CD14-positive monocyte (primary cell): ENCODE measurements around the gene FAM174B. TPM values are rescaled to one million over a fixed set of nuclear protein-coding genes. Genes with fewer than 3 reads are reported as not detected.

ENCODE experiments used
- DNase-seq, 3 donors: peaks; one replicate each; pipeline ENCODE4 v3.0.0-alpha.2; 2011 to 2022
- H2AFZ ChIP-seq: 2 replicates; pipeline ENCODE4 v1.6.0; 2012; ENCODE audit warnings: mild to moderate bottlenecking, low read depth, low read length, inconsistent platforms; ENCODE audit not compliant: insufficient read depth, poor library complexity, severe bottlenecking
- H3K27ac ChIP-seq, 2 donors: 1 replicate in 1 of 2; 2 replicates in 1 of 2; pipeline ENCODE4 v1.5.1; 2012 to 2013; ENCODE audit warnings: low read length in 2 of 2, control low read depth in 1 of 2, inconsistent platforms in 1 of 2, low read depth in 1 of 2, mild to moderate bottlenecking in 1 of 2
- H3K27me3 ChIP-seq, 2 donors: one replicate each; pipeline versions ENCODE4 v1.6.0 to v1.6.1; 2011 to 2013; ENCODE audit warnings: low read length in 2 of 2; ENCODE audit not compliant: control insufficient read depth in 2 of 2, insufficient read depth in 2 of 2
- H3K36me3 ChIP-seq, 2 donors: replicated peaks in 1 of 2; 1 replicate in 1 of 2; 2 replicates in 1 of 2; pipeline versions ENCODE4 v1.5.1 to v1.6.1; 2012 to 2013; ENCODE audit warnings: low read length in 2 of 2, control low read depth in 1 of 2, inconsistent platforms in 1 of 2, mild to moderate bottlenecking in 1 of 2; ENCODE audit not compliant: insufficient read depth in 2 of 2, control insufficient read depth in 1 of 2
- H3K4me1 ChIP-seq, 2 donors: 1 replicate in 1 of 2; 2 replicates in 1 of 2; pipeline versions ENCODE4 v1.5.1 to v1.6.1; 2012 to 2013; ENCODE audit warnings: low read length in 2 of 2, control low read depth in 1 of 2, inconsistent platforms in 1 of 2, mild to moderate bottlenecking in 1 of 2, moderate library complexity in 1 of 2; ENCODE audit not compliant: insufficient read depth in 2 of 2, control insufficient read depth in 1 of 2
- H3K4me2 ChIP-seq: replicated peaks from 2 replicates; pipeline ENCODE3; 2012; ENCODE audit warnings: low read length, moderate library complexity, mild to moderate bottlenecking; ENCODE audit not compliant: poor library complexity, severe bottlenecking; ENCODE audit errors: extremely low read depth
- H3K4me3 ChIP-seq, 3 experiments: fragments of 200-600 bp in 1 of 3; sonication (generic) in 1 of 3; replicated peaks in 1 of 3; 1 replicate in 2 of 3; 2 replicates in 1 of 3; pipeline ENCODE4 v1.5.1; 2011 to 2013; ENCODE audit warnings: low read length in 3 of 3, mild to moderate bottlenecking in 3 of 3, control low read depth in 2 of 3, low read depth in 2 of 3, inconsistent platforms in 1 of 3, moderate library complexity in 1 of 3
- H3K79me2 ChIP-seq: 2 replicates; pipeline ENCODE4 v1.6.0; 2012; ENCODE audit warnings: mild to moderate bottlenecking, control low read depth, inconsistent platforms, low read length, moderate library complexity; ENCODE audit not compliant: insufficient read depth
- H3K9ac ChIP-seq: 2 replicates; pipeline ENCODE4 v1.6.0; 2017; ENCODE audit warnings: low read length, mild to moderate bottlenecking; ENCODE audit not compliant: insufficient read depth, poor library complexity, severe bottlenecking
- H3K9me3 ChIP-seq, 2 donors: replicated peaks in 1 of 2; 1 replicate in 1 of 2; 2 replicates in 1 of 2; pipeline versions ENCODE4 v1.5.1 to v1.6.1; 2012 to 2013; ENCODE audit warnings: low read length in 2 of 2, control low read depth in 1 of 2; ENCODE audit not compliant: control insufficient read depth in 1 of 2, insufficient read depth in 1 of 2
- H4K20me1 ChIP-seq: 2 replicates; pipeline ENCODE4 v1.6.0; 2012; ENCODE audit warnings: mild to moderate bottlenecking, low read length, control low read depth, moderate library complexity; ENCODE audit not compliant: insufficient read depth
- H3K27ac Mint-ChIP-seq, 7 donors: one replicate each; pipeline ENCODE4 v1.8.0; 2020; ENCODE audit warnings: mild to moderate bottlenecking in 7 of 7, mixed read lengths in 7 of 7, moderate library complexity in 6 of 7, inconsistent platforms in 2 of 7
- H3K27me3 Mint-ChIP-seq, 3 donors: one replicate each; pipeline ENCODE4 v1.8.0; 2021 to 2022; ENCODE audit warnings: low read depth in 3 of 3, mild to moderate bottlenecking in 3 of 3, mixed read lengths in 3 of 3, moderate library complexity in 3 of 3, inconsistent platforms in 1 of 3
- H3K36me3 Mint-ChIP-seq, 2 donors: one replicate each; pipeline ENCODE4 v1.8.0; 2020; ENCODE audit warnings: mixed read lengths in 2 of 2, inconsistent platforms in 1 of 2, mild to moderate bottlenecking in 1 of 2
- H3K4me1 Mint-ChIP-seq: one replicate; pipeline ENCODE4 v1.8.0; 2020; ENCODE audit warnings: mild to moderate bottlenecking, mixed read lengths
- H3K4me3 Mint-ChIP-seq, 2 donors: one replicate each; pipeline ENCODE4 v1.8.0; 2020; ENCODE audit warnings: mild to moderate bottlenecking in 2 of 2, mixed read lengths in 2 of 2, moderate library complexity in 1 of 2
- H3K9me3 Mint-ChIP-seq, 7 donors: one replicate each; pipeline ENCODE4 v1.8.0; 2020 to 2022; ENCODE audit warnings: mixed read lengths in 7 of 7, mild to moderate bottlenecking in 6 of 7, moderate library complexity in 6 of 7, inconsistent platforms in 2 of 7
- WGBS: methylation state at CpG from one replicate; pipeline ENCODE4 v1.1.5; 2013; ENCODE audit warnings: missing lambda C conversion rate; ENCODE audit not compliant: insufficient coverage; 5-methylcytosine and 5-hydroxymethylcytosine counted together
- intact Hi-C, 2 donors: fragments of 100-400 bp; cut with micrococcal nuclease; formaldehyde crosslinking; loops; one replicate each; pipeline versions ENCODE4 v1.15.0 to v1.15.1; 2023
- polyA plus RNA-seq, 3 donors: library from polyadenylated mRNA; depleted of rRNA in 1 of 3; unstranded in 2 of 3; stranded (reverse) in 1 of 3; fragments of 300-500 nt in 2 of 3; fragments of >200 nt in 1 of 3; fragmentation: Illumina TruSeq in 2 of 3; gene quantifications; 1 replicate in 2 of 3; 2 replicates in 1 of 3; pipeline ENCODE4 v1.2.3, GENCODE V29; 2012 to 2021
- TF ChIP-seq, protein P1 (sequence below): fragments of 200-600 bp; IDR thresholded peaks from one replicate; pipeline ENCODE4 v1.8.0; 2022; ENCODE audit warnings: antibody characterized with exemption, mild to moderate bottlenecking

Gene FAM174B
- polyA plus RNA-seq, 3 donors = 2.2 to 4.7 (median 3.2) TPM

DNA sequence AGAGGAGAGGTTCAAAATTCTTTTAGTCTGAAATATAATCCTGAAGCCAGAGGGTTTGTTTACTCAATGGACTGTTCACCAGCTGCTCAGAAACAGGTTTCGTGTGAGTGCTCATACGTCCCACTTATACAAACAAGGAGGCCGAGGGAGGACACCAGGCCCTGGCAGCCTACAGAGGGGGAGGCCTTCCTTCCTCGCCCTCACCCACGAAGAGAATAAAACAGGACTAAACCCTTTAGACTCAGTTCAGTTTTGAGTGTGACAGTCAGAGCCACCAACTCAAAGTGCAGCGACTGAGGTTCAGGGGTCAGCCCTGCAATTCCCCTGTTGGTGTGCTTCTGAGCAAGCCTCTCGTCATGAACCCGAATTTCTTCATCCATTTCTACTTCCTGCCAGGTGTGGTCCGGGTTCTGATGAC, 17.3 kb downstream of the FAM174B start:
- H3K4me1 ChIP-seq = no peaks in the 10 kb centered on the region
- intact Hi-C loops = no loop called here
- H3K79me2 ChIP-seq = no peaks in the 10 kb centered on the region
- peaks cover 0 to 18% of the 10 kb centered on the region in 2 donors for H3K9me3 ChIP-seq
- TF ChIP-seq, protein P1, sequence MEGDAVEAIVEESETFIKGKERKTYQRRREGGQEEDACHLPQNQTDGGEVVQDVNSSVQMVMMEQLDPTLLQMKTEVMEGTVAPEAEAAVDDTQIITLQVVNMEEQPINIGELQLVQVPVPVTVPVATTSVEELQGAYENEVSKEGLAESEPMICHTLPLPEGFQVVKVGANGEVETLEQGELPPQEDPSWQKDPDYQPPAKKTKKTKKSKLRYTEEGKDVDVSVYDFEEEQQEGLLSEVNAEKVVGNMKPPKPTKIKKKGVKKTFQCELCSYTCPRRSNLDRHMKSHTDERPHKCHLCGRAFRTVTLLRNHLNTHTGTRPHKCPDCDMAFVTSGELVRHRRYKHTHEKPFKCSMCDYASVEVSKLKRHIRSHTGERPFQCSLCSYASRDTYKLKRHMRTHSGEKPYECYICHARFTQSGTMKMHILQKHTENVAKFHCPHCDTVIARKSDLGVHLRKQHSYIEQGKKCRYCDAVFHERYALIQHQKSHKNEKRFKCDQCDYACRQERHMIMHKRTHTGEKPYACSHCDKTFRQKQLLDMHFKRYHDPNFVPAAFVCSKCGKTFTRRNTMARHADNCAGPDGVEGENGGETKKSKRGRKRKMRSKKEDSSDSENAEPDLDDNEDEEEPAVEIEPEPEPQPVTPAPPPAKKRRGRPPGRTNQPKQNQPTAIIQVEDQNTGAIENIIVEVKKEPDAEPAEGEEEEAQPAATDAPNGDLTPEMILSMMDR = no peak
- no peak for DNase-seq
- H3K4me3 ChIP-seq = no peak overlapping the region
- no peaks in the 10 kb centered on the region for H3K27me3 ChIP-seq
- H3K4me2 ChIP-seq = no peak overlapping the region
- H2AFZ ChIP-seq = no peak overlapping the region
- H3K9ac ChIP-seq = no peak overlapping the region
- no peaks in the 10 kb centered on the region for H3K36me3 ChIP-seq
- Mint-ChIP-seq H3K4me1 (peaks cover 3% of the 10 kb centered on the region), H3K27me3 (peaks cover 2 to 4% (median 2%) of the 10 kb centered on the region in 3 donors), H3K9me3 (peaks cover 2 to 17% (median 14%) of the 10 kb centered on the region in 7 donors), H3K36me3 (no peaks in the 10 kb centered on the region), H3K27ac (no peak overlapping the region), H3K4me3 (no peak overlapping the region)
- no peak overlapping the region for H3K27ac ChIP-seq
- no peaks in the 10 kb centered on the region for H4K20me1 ChIP-seq
- 59% methylated on average over 7 of the region's 9 CpGs for WGBS

DNA sequence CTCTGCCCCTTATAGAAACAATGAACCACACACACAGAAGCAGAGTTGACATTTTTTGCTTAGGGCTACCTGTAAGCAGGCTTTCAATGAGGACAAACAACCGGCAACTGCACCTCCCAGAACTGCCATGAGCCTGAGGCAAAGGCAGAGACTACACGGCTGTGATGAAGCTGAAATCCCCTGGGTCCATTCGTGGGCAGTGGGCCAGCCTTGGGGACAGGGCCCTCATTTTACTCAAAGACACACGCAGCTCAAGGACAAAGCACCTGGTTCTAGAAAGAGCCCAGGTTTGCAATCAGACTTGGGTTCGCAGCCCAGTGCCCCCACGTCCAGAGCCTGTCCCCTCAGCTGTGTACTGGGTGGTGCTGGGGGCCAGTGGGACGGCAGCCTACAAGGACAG, 17.9 kb downstream of the FAM174B start:
- peaks cover 3% of the 10 kb centered on the region for H3K4me1 Mint-ChIP-seq

More for the DNA sequence above, 17.9 kb downstream of the FAM174B start:
- H3K9ac ChIP-seq = no peak overlapping the region
- DNase-seq = no peak
- peaks cover 2 to 17% (median 14%) of the 10 kb centered on the region in 7 donors for H3K9me3 Mint-ChIP-seq
- H4K20me1 ChIP-seq = no peaks in the 10 kb centered on the region
- no peaks in the 10 kb centered on the region for H3K36me3 Mint-ChIP-seq
- H3K79me2 ChIP-seq = no peaks in the 10 kb centered on the region
- intact Hi-C loops = no loop called here
- no peak overlapping the region for H3K4me3 Mint-ChIP-seq
- H3K27ac ChIP-seq = no peak overlapping the region
- peaks cover 0 to 18% of the 10 kb centered on the region in 2 donors for H3K9me3 ChIP-seq
- WGBS = 94% methylated on average over 6 of the region's 7 CpGs
- H3K27ac Mint-ChIP-seq = no peak overlapping the region
- TF ChIP-seq, protein P1 = no peak
- no peak overlapping the region for H3K4me2 ChIP-seq
- no peaks in the 10 kb centered on the region for H3K27me3 ChIP-seq
- no peaks in the 10 kb centered on the region for H3K4me1 ChIP-seq
- H2AFZ ChIP-seq = no peak overlapping the region
- no peak overlapping the region for H3K4me3 ChIP-seq
- peaks cover 2 to 4% (median 2%) of the 10 kb centered on the region in 3 donors for H3K27me3 Mint-ChIP-seq
- H3K36me3 ChIP-seq = no peaks in the 10 kb centered on the region
